Right lobe of liver (tissue), 6 donors: ENCODE measurements around the gene PLN. TPM values are rescaled to one million over a fixed set of nuclear protein-coding genes. Genes with fewer than 3 reads are reported as not detected.

Experiments used
- ATAC-seq, 4 donors: fragments of 200-7000 bp; cut with Tn5 transposase; one replicate each; pipeline ENCODE4 v1.9.1; 2020; ENCODE audit warnings: mild to moderate bottlenecking in 4 of 4, moderate library complexity in 4 of 4
- DNase-seq, 3 donors: peaks; one replicate each; pipeline ENCODE4 v3.0.0-alpha.2; 2020
- H3K27ac ChIP-seq, 3 donors: fragments of 200-600 bp; one replicate each; pipeline ENCODE4 v1.8.0; 2022
- H3K27me3 ChIP-seq, 2 donors: fragments of 200-600 bp; one replicate each; pipeline ENCODE4 v1.8.0; 2022
- H3K36me3 ChIP-seq, 4 donors: fragments of 200-600 bp; sonication (generic) in 1 of 4; one replicate each; pipeline versions ENCODE4 v1.5.1 to v1.8.0; 2017 to 2022; ENCODE audit warnings: control low read depth in 1 of 4
- H3K4me1 ChIP-seq, 4 donors: fragments of 200-600 bp; sonication (generic) in 1 of 4; one replicate each; pipeline versions ENCODE4 v1.5.1 to v1.8.0; 2017 to 2022; ENCODE audit warnings: control low read depth in 1 of 4
- H3K4me3 ChIP-seq, 3 donors: fragments of 200-600 bp; one replicate each; pipeline ENCODE4 v1.8.0; 2022
- H3K9me3 ChIP-seq, 4 donors: fragments of 200-600 bp; sonication (generic) in 1 of 4; one replicate each; pipeline versions ENCODE4 v1.5.1 to v1.8.0; 2017 to 2022; ENCODE audit warnings: control low read depth in 1 of 4
- POLR2A ChIP-seq: fragments of 450-650 bp; IDR thresholded peaks from one replicate; pipeline ENCODE4 v1.6.1; 2017; ENCODE audit warnings: antibody characterized with exemption, mild to moderate bottlenecking
- WGBS: methylation state at CpG from one replicate; pipeline ENCODE4 v1.1.6; 2018; ENCODE audit warnings: low coverage, low lambda C conversion rate; ENCODE audit not compliant: insufficient coverage; ENCODE audit errors: missing lambda C conversion rate; 5-methylcytosine and 5-hydroxymethylcytosine counted together
- intact Hi-C, 2 donors: fragments of 100-400 bp; cut with DNase I; formaldehyde crosslinking; loops; one replicate each; pipeline versions ENCODE4 v1.11.2 to v1.14.1; 2022
- total RNA-seq, 6 experiments: library from RNA; depleted of rRNA in 2 of 6; stranded (reverse); fragments of >200 nt in 2 of 6; fragmentation: NEBNext Ultra II Directional in 3 of 6; extraction: Animal tissue kit (Norgen Biotek cat#: 25700) in 3 of 6; gene quantifications; one replicate each; pipeline versions ENCODE4 v1.1.0 to v1.2.4, GENCODE V29; 2016 to 2023
- TF ChIP-seq, protein P1 (sequence below), 4 donors: fragments of 200-600 bp in 3 of 4; fragments of 450-650 bp in 1 of 4; IDR thresholded peaks; one replicate each; pipeline versions ENCODE4 v1.5.1 to v1.8.0; 2016 to 2022; ENCODE audit warnings: antibody characterized with exemption in 4 of 4, mild to moderate bottlenecking in 2 of 4
- donor health status: DM: no; HTN: yes; CAD: no.
- donor health status: DM: no; HTN: no; CAD: no.
- donor health status: DM: no; HTN: no; CAD: no.
- donor health status: DM: no; HTN: yes; CAD: no.
- donor health status: DM: no; HTN: yes; CAD: no.

PLN gene
- total RNA-seq, 6 experiments from 2014 or later: 0.12 to 0.25 (median 0.20) TPM; not detected in 2

DNA sequence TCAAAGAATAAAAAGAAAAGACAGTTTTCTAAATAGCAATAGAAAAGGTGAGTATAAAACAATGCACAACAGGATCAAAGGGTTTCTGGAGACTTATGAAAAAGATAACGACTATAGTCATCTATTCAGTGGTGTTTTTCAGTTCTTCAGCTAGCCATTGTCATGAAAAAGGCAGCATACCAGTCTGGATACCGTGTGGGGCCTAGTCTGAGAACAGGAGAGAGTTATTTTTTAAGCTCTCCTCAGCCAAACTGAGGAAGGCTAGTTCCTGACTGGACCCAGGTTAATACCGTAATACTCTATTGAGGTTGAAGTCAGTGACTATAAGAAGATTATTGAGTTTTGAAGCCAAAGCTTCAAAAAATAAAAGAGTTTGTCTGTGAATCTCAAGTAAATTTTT is 49.5 kb downstream of the PLN start:
- H3K36me3 ChIP-seq: no peaks in the 10 kb centered on the region
- H3K4me1 ChIP-seq: peaks cover 0 to 1% (median 0%) of the 10 kb centered on the region in 4 donors
- H3K27ac ChIP-seq: no peak overlapping the region
- 85% methylated on average over 3 of the region's 3 CpGs for WGBS
- H3K27me3 ChIP-seq: no peaks in the 10 kb centered on the region
- no peak overlapping the region for H3K4me3 ChIP-seq
- no peaks in the 10 kb centered on the region for H3K9me3 ChIP-seq
- DNase-seq: no peak
- TF ChIP-seq, protein P1, sequence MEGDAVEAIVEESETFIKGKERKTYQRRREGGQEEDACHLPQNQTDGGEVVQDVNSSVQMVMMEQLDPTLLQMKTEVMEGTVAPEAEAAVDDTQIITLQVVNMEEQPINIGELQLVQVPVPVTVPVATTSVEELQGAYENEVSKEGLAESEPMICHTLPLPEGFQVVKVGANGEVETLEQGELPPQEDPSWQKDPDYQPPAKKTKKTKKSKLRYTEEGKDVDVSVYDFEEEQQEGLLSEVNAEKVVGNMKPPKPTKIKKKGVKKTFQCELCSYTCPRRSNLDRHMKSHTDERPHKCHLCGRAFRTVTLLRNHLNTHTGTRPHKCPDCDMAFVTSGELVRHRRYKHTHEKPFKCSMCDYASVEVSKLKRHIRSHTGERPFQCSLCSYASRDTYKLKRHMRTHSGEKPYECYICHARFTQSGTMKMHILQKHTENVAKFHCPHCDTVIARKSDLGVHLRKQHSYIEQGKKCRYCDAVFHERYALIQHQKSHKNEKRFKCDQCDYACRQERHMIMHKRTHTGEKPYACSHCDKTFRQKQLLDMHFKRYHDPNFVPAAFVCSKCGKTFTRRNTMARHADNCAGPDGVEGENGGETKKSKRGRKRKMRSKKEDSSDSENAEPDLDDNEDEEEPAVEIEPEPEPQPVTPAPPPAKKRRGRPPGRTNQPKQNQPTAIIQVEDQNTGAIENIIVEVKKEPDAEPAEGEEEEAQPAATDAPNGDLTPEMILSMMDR (IDR thresholded peaks at IDR 0.05): no peak
- TF ChIP-seq POLR2A: no peak
- intact Hi-C loops: no loop called here
- no peak for ATAC-seq

DNA sequence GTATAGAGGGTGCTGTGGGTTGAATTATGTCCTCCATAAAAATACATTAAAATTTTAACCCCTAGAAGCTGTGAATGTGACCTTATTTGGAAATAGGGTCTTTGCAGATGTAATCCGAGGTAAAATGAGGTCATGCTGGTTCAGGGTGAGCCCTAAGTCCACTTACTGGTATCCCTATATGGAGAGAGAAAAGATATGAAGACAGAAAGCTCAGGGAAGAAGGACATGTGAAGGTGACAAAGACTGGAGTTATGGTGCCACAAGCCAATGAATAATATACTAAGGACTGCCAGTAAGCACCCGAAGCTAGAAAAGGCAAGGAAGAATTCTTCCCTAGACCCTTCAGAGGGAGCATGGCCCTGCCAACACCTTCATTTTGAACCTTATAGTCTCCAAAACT is 50.2 kb downstream of the PLN start:
- Histone ChIP-seq H3K9me3 (no peaks in the 10 kb centered on the region), H3K4me3 (no peak overlapping the region), H3K27me3 (no peaks in the 10 kb centered on the region), H3K27ac (no peak overlapping the region), H3K36me3 (no peaks in the 10 kb centered on the region), H3K4me1 (no peaks in the 10 kb centered on the region)
- WGBS: 69% methylated on average over 2 of the region's 2 CpGs
- DNase-seq: no peak
- TF ChIP-seq POLR2A: no peak
- TF ChIP-seq, protein P1 (IDR thresholded peaks at IDR 0.05): no peak
- intact Hi-C loops: no loop called here
- no peak for ATAC-seq

DNA sequence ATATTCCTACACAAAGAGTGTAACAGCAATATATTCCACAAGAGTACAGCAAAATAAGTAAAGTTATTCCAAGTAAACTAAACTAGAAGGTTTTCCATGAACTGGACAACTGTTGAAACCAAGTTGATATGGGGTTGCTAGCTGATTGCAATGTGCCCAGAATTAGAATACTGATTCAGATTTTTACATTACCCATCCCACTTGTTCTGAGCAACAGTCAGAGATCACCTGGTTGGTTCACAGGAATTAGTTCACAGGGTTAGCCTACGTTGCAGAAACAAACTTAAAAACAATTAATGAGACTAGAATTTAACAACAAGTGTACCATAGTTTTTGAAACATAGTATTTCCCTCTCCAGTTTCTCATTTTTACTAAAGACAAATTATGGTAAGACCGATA is 54.2 kb downstream of the PLN start:
- Histone ChIP-seq H3K4me1 (no peaks in the 10 kb centered on the region), H3K36me3 (no peaks in the 10 kb centered on the region), H3K4me3 (no peak overlapping the region), H3K9me3 (no peaks in the 10 kb centered on the region), H3K27ac (no peak overlapping the region), H3K27me3 (no peaks in the 10 kb centered on the region)
- TF ChIP-seq, protein P1 (IDR thresholded peaks at IDR 0.05): no peak
- TF ChIP-seq POLR2A: no peak
- no peak for DNase-seq
- 86% methylated on average over 2 of the region's 2 CpGs for WGBS
- intact Hi-C loops: no loop called here
- ATAC-seq: no peak

DNA sequence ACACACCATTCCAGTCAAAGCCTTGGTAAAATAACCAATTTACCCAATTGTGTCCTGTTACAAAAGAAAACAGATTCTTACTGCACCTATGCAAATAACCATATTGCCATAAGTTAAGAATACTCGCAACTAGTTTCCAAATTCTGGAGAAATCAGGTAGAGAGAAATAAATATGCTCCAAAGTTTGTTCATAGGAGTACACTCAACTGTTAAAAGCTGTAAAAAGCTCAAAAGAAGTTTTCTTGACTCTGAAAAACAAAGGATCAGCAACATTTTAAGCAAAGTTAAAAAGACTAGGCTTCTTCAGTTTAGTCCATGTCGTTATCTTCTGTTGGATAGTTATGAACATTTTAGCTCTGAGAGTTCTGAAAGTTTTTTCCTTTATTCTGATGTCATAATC is 55.3 kb downstream of the PLN start:
- WGBS: 100% methylated on average over 2 of the region's 2 CpGs
- Histone ChIP-seq H3K9me3 (no peaks in the 10 kb centered on the region), H3K27me3 (no peaks in the 10 kb centered on the region), H3K27ac (no peak overlapping the region), H3K4me3 (no peak overlapping the region), H3K4me1 (no peaks in the 10 kb centered on the region), H3K36me3 (no peaks in the 10 kb centered on the region)
- TF ChIP-seq, protein P1 (IDR thresholded peaks at IDR 0.05): no peak
- no peak for TF ChIP-seq POLR2A
- no peak for ATAC-seq
- DNase-seq: no peak
- intact Hi-C loops: no loop called here

DNA sequence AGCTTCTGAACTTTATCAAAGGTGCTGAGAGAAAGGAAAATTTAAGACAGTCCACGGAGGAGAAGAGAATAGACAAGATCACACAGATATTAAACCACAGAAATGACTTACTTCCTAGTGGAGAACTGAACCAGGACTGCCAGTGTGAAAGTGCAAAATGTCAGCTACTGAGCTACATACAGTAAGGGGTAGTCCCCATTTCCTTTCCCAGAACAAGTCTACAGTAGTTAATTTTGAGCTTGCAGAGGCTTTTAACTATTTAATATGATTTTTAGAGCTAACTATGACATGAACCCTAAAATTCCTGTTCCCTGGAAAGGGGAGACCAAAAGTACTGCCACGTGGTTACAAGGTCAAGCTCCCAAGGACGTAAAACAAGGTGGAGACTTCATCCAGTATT is 58.2 kb downstream of the PLN start:
- Histone ChIP-seq H3K36me3 (no peaks in the 10 kb centered on the region), H3K27ac (no peak overlapping the region), H3K27me3 (no peaks in the 10 kb centered on the region), H3K4me1 (no peaks in the 10 kb centered on the region), H3K9me3 (no peaks in the 10 kb centered on the region), H3K4me3 (no peak overlapping the region)
- no peak for DNase-seq
- ATAC-seq: no peak
- 37% methylated on average over 3 of the region's 3 CpGs for WGBS
- no peak for TF ChIP-seq POLR2A
- TF ChIP-seq, protein P1 (IDR thresholded peaks at IDR 0.05): no peak
- intact Hi-C loops: no loop called here
